ENCODE measurements around the gene ROR1. TPM values are rescaled to one million over a fixed set of nuclear protein-coding genes. Genes with fewer than 3 reads are reported as not detected.

The ROR1 gene
- total RNA-seq, 1 experiment from 2014 or later, result 2.5 TPM

DNA sequence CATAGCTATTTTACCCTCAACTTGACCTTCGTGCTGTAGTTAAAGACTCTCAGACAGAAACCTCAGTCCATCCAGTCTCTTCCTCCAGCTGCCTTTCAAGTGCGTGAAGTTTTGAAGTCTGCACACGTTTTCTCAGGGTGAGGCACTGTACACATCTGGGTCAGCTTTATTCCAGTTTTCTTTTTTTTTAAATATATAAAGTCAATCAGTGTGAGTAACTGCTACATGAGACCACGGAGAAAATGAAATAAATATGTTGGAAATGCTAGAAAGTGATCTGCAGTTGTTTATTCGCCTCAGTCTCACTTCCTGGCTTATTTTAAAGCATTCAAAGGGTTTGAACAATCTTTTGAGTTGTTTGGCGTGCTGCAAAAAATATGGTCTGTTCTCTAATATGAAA lies 135.7 kb downstream of the ROR1 start:
- no peak for DNase-seq (ENCODE audit: low read depth)

DNA sequence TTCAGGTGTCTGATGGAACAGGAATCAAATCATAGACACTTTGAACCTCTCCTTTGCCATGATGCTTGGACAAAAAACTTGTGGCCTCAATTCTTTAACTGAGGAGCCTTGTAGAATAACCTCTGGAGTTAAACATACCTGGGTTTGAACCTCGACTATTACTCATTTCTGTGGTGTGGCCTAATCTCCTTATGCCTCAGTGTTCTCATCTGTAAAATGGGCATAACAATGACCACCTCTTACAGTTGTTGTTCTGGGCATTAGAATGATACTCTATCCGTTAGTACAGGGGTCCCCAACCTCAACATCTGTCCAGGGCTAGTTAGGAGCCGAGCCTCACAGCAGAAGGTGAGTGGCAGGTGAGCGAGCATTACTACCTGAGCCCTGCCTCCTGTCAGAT lies 137.2 kb downstream of the ROR1 start:
- DNase-seq (ENCODE audit: low read depth), result no peak

DNA sequence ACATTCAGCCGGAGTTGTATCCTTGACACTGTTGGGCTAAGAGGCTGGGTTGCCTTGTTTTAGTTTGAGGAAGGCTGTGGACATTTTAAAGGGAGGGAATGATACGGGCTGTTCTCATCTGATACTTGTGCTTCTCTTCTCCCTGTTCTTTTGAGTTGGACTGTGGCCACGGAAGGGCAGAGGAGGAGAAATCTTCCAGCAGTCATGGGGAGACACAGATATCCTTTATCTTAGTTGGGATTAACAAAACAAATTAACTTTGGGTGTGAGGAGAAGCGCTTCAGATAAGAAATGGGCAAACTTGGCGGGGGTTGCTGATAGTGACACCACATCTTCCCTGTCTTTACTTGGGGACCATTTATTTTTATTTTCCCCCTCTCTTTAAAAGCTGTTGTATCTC lies 138.8 kb downstream of the ROR1 start:
- DNase-seq (ENCODE audit: low read depth), result no peak

DNA sequence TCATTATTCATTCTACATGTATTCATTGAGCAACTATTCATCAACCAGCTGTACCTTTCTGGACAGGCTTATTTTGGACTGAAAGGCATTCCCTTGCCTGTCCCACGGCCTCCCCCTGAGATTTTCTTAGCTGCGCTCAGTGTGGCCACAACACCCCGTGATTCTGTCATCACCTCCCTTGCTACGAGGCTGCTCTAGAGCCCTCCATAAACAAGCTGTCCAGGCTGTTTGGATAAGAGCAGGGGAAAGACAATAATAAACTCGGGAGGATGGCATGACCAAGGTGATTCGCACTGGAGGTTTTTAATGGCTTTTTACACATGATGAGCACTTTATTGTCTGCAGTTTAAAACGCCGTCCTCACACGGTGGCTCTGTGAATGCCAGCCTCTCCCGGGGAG lies 139.7 kb downstream of the ROR1 start:
- DNase-seq (ENCODE audit: low read depth), result no peak

- no peak for DNase-seq (ENCODE audit: low read depth)
Observed at GRCh38 chr1:63914241-63914640, 140.4 kb downstream of the ROR1 start.

GRCh38 chr1:63914706-63915105 lies 140.9 kb downstream of the ROR1 start:
- no peak for DNase-seq (ENCODE audit: low read depth)

DNA sequence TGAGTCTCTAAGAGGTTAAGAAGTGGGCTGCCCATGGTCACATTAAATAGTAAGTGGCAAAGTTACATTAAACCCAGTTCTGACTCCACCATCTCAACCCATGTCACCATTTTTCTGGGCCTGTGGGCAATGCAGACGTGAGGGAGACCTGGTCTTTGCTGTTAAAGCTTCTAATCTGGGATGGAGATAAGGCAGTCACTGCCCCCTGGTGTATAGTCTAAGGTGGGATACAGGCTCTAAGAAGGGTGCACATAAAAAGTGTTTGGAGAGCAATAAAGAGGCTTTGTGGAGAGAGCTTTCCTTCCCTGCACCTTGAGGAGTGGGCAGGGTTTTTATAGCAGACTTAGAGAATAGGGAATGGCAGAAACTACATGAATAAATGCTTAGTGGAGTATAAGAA lies 141.3 kb downstream of the ROR1 start:
- DNase-seq (ENCODE audit: low read depth), result peak; percentile 43

DNA sequence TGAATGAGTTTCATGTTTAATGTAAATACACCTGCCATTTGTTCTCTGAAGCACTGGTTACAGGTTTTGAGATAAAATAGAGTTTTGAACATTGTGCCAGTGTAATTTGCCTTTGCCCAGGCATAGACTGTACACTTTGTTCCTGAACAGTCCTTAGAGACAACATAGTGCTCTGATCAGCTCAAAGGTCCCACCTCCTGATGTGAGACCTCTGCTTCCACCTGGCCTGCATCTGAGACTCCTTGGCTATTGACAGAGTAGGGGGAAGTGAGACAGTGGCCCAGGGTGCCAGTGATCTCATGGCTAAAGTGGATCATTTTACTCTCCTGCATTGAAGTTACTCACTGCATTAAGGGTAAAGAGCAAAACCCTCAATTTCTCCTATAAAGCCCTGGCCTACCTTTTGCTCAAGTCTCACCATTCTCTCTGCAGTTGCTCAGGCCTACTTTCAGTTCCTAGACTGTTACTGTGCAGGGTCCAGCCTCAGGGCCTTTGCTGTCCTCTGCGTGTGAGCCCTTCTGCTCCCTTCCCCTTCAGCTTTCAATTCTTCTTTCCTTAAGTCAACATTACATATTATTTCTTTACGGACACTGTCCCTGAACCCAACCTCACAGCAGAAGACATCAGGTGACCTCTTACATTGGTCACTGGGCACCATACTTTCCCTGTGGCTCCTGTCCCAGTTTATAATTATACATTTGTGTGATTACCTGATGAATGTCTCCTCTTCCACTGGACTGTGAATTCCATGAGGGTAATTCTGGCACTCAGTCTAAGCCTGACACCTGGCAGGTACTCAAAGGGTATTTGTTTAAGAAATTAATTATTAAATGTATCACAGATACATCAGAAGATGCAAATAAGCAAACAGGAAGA lies 142.9 kb downstream of the ROR1 start:
- DNase-seq (ENCODE audit: low read depth), result no peak

DNA sequence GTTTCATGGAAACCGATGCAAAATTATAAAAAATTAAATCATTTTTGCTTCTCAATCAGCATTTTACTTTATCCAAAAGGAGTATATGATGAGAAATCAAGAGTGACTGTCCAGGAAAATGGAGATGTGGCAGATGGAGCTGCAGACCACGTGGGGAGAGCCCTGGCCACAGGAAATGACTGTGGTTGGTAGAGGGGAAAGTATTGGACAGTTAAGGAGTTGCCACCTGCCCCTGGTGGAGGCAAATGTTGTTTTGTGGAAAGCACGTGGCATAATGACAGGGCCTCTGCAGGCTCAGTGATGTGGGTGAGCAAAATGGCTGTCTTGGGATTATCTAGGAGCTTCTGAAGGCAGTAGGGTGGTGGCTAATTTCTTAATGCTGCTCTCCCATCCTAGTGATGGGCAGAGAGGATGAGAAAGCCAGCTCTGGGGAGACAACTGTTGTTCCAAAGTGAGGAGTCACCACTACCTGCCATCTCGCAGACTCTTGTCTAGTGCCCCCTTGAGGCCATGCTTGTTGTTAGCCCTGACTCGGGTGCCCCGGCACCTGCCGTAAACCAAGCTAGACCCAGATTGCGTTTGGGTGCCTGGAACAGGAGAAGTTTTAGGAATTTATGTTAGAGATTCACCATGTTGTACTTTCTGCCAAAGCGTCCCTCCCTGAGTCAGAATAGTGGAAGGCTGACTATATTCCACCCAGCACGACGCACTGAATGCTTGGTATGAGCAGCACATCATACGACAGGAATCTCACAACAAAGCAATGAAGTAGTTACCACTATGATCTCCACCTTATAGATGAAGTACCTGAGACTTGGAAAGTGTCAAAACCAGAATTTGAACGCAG lies 144.0 kb downstream of the ROR1 start:
- peak; percentile 70 for DNase-seq (ENCODE audit: low read depth)

- no peak for DNase-seq (ENCODE audit: low read depth)
Observed at GRCh38 chr1:63918418-63918945, 144.7 kb downstream of the ROR1 start.

DNA sequence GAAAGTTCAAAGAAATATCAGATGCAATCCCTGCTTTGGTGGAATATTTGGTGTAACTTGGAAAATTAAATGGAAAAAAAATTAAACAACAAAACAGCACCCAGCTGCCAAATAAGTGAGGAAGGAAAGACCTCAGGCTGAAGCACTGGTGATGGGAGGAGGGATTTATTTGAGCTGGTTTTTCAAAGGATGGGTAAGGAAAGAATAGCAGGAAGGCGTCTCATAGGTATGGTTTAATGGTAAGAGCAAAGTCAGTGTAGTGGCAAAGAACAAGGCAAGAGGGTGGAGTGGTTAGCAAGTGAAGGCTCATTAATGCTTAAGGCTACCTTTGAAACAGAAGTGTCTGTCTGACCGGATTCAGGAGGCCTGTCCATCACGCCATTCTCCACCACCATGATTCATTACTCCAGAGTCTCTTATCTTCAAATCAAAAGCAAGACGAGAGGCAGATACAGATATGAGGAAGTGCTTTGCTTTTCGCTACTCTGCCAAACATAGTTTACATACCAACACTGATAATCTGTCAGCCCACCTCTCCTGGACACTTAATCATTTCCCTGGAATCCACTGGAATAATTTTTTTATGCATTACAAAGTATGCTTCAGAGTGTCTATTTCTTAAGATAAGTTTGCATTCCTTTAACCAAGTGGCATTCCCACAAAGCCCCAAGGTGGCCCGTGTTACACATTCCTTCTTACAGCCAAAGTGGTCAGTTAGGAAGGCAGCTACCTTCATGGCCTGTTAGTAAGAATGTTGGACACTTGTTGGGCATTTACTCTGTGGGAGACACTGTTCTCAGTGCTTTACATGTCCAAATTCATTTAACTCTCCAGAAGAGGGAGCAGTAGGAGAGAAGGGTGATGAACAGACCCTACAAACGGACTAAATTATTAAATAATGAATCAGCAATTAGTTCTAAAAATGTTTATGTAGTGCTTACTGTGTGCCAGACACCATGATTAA lies 146.6 kb downstream of the ROR1 start:
- DNase-seq (ENCODE audit: low read depth), result peak; percentile 98

DNA sequence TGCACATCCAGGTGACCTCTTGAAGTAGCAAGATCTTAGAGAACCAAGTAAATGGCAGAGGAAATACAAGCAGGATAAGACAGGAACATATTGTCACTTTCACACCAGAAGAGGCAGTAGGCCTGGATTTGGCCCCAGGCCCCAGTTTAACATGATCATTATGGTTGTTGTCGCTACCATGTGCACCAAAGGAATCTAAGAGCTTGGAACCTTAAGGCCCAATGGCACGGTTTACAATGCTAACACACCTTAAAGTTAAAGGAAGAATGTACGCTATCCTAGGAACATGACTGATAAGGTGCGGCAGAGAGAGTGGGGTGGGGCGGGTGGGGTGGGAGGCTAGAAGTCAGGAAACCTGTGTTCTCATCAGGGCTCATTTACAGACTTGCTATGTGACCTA lies 147.5 kb downstream of the ROR1 start:
- DNase-seq (ENCODE audit: low read depth), result no peak

- DNase-seq (ENCODE audit: low read depth), result no peak
Observed at GRCh38 chr1:63921802-63922201, 148.0 kb downstream of the ROR1 start.

GRCh38 chr1:63922848-63923247 lies 149.0 kb downstream of the ROR1 start:
- DNase-seq (ENCODE audit: low read depth), result no peak

GRCh38 chr1:63923302-63923701 lies 149.5 kb downstream of the ROR1 start:
- no peak for DNase-seq (ENCODE audit: low read depth)

DNA sequence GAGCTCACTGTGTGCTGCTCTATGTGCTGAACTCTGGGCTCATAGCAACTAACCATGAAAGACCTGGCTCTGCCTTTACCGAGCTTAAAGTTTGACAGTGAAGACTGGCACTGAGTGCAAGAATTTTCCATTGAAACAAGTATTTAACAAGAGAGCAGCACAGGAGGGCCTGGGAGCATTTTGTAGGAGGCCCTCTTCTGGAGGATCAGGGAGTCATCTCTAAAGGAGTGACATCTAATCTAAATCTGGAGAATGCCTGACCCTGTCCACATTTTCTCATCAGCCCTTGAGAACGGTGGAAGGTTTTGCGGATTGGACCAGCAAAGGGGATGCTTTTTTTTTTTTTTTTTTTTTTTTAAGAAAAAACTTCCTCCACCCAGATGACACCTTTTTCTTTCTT lies 150.8 kb downstream of the ROR1 start:
- no peak for DNase-seq (ENCODE audit: low read depth)

GRCh38 chr1:63928186-63929105 lies 154.6 kb downstream of the ROR1 start:
- no peak for DNase-seq (ENCODE audit: low read depth)

DNA sequence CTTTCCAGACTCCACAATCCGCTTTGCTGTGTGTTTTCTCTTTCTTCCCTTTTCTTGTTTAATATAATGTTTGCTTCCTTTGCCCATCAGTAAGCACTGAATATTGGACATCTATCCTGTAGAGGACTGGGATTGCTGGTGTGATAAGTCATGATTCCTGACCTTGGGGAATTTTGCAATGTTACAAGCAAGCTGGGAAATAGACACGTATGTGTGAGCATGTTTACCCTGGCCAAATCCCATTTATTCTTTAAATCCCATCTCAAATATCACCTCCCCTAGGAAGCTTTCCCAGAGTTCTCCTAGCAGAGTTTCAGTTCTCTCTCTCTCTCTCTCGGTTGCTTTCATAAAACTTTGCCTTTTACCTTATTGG lies 155.3 kb downstream of the ROR1 start:
- no peak for DNase-seq (ENCODE audit: low read depth)

- DNase-seq (ENCODE audit: low read depth), result peak; percentile 66
Observed at GRCh38 chr1:63931468-63931867, 157.7 kb downstream of the ROR1 start.

- DNase-seq (ENCODE audit: low read depth), result no peak
Observed at GRCh38 chr1:63934697-63935096, 160.9 kb downstream of the ROR1 start.

Data from M059J (cell line).